Esophagus muscularis mucosa (tissue), 4 donors: ENCODE results near the gene AKAP8. TPM values are rescaled to one million over a fixed set of nuclear protein-coding genes. Genes with fewer than 3 reads are reported as not detected.

Source experiments
- DNase-seq: peaks from one replicate; pipeline ENCODE4 v3.0.0-alpha.2; 2017; ENCODE audit errors: extremely low spot score
- H3K27ac ChIP-seq, 4 donors: fragments of 200-600 bp; sonication (generic); replicated peaks in 1 of 4; 1 replicate in 3 of 4; 2 replicates in 1 of 4; pipeline ENCODE4 v1.5.1; 2016 to 2019; ENCODE audit warnings: mild to moderate bottlenecking in 1 of 4
- H3K27me3 ChIP-seq, 4 donors: fragments of 200-600 bp; sonication (generic); one replicate each; pipeline versions ENCODE4 v1.5.1 to v1.6.0; 2016 to 2019
- H3K36me3 ChIP-seq, 4 donors: fragments of 200-600 bp; sonication (generic); one replicate each; pipeline ENCODE4 v1.5.1; 2016 to 2019
- H3K4me1 ChIP-seq, 4 donors: fragments of 200-600 bp; sonication (generic); one replicate each; pipeline ENCODE4 v1.5.1; 2016 to 2019
- H3K4me3 ChIP-seq, 4 donors: fragments of 200-600 bp; sonication (generic); 1 replicate in 2 of 4; 2 replicates in 2 of 4; pipeline ENCODE4 v1.5.1; 2016 to 2019; ENCODE audit warnings: mild to moderate bottlenecking in 4 of 4, moderate library complexity in 1 of 4
- H3K9me3 ChIP-seq, 4 donors: fragments of 200-600 bp; sonication (generic); 1 replicate in 3 of 4; 2 replicates in 1 of 4; pipeline ENCODE4 v1.5.1; 2016 to 2019
- CTCF ChIP-seq, 3 experiments: fragments of 200-600 bp in 2 of 3; fragments of 450-650 bp in 1 of 3; sonication (generic) in 2 of 3; IDR thresholded peaks; one replicate each; pipeline ENCODE4 v1.5.1; 2017 to 2019; ENCODE audit warnings: antibody characterized with exemption in 3 of 3, mild to moderate bottlenecking in 2 of 3, moderate library complexity in 1 of 3
- EP300 ChIP-seq: sonication (generic); formaldehyde crosslinking; IDR thresholded peaks from one replicate; pipeline ENCODE4 v1.6.1; 2017; ENCODE audit warnings: antibody characterized with exemption
- POLR2A ChIP-seq: fragments of 450-650 bp; IDR thresholded peaks from one replicate; pipeline ENCODE4 v1.6.1; 2017; ENCODE audit warnings: antibody characterized with exemption, moderate library complexity, mild to moderate bottlenecking, low read depth
- POLR2AphosphoS5 ChIP-seq, 2 donors: sonication (generic); formaldehyde crosslinking; IDR thresholded peaks; one replicate each; pipeline ENCODE4 v1.6.1; 2017; ENCODE audit warnings: antibody characterized with exemption in 2 of 2
- WGBS: methylation state at CpG from one replicate; pipeline ENCODE4 v1.1.5; 2018; 5-methylcytosine and 5-hydroxymethylcytosine counted together
- intact Hi-C: fragments of 100-400 bp; cut with DNase I; formaldehyde crosslinking; loops from one replicate; pipeline ENCODE4 v1.15.1; 2023
- total RNA-seq, 4 donors: library from RNA; depleted of rRNA; stranded (reverse); fragments of >200 nt; gene quantifications; one replicate each; pipeline versions ENCODE4 v1.1.0 to v1.2.1, GENCODE V29; 2016

The AKAP8 gene
- total RNA-seq, 4 donors from 2014 or later = 25.2 to 34.3 (median 29.6) TPM

DNA sequence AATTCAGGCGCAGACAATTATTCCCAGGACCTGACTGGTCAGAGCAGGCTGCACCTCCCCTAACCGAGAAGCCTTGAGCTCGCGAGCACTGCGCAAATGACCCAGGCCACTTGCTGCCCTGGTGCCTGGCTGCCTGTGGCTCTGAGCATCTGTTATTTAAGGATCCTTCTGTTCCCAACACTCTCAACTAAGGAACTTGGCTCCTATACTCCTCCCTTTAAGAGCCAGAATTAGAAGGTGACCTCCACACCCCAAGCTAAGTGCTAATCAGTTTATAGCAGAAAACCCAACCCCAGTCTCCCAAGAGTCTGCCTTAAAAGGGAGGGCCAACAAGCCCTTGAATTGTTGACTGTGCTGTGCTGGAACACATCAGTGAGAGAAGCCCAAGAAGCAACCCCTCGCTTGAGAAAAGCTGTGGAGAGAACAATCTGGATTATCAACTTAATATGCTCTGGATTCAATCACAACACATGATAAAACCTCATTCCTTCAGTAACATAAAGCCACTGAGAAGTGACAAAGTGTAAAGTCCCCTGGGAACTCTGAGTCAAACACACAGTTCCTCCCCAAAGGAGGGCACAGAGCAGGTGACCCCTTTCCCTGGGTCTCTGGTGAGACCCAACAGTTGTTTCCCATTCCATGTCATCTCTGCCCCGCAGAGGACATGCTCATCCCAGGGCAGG, 24.7 kb upstream of the AKAP8 start:
- DNase-seq = no peak
- Histone ChIP-seq H3K27ac (peak overlapping the region; percentile 72 to 84 (median 79)), H3K4me3 (peak overlapping the region in 3 of 4 donors; percentile 12 to 18 (median 15))

GRCh38 chr19:15403151-15403531, 23.6 kb upstream of the AKAP8 start:
- Histone ChIP-seq H3K36me3 (peaks cover 34 to 58% (median 55%) of the 10 kb centered on the region in 4 donors), H3K4me3 (no peak overlapping the region), H3K4me1 (peaks cover 63 to 81% (median 67%) of the 10 kb centered on the region in 4 donors), H3K9me3 (no peaks in the 10 kb centered on the region), H3K27me3 (no peaks in the 10 kb centered on the region), H3K27ac (peak overlapping the region; percentile 72 to 84 (median 79))
- 77% methylated on average over 10 of the region's 10 CpGs for WGBS
- no peak for DNase-seq
- TF ChIP-seq CTCF (IDR thresholded peaks at IDR 0.05) (no peak), POLR2A (no peak), EP300 (no peak), POLR2AphosphoS5 (IDR thresholded peaks at IDR 0.05) (no peak)
- intact Hi-C loops = no loop called here

More for the DNA sequence above, 24.7 kb upstream of the AKAP8 start:
- Histone ChIP-seq H3K27me3 (no peaks in the 10 kb centered on the region), H3K36me3 (peaks cover 23 to 49% (median 49%) of the 10 kb centered on the region in 4 donors), H3K9me3 (no peaks in the 10 kb centered on the region), H3K4me1 (peaks cover 67 to 85% (median 72%) of the 10 kb centered on the region in 4 donors)
- TF ChIP-seq POLR2AphosphoS5 (IDR thresholded peaks at IDR 0.05) = peak in 1 of 2 donors; percentile 61
- TF ChIP-seq POLR2A = no peak
- intact Hi-C loops = no loop called here
- 50% methylated on average over 7 of the region's 7 CpGs for WGBS

- 63% methylated on average over 11 of the region's 15 CpGs for WGBS
- no peak for DNase-seq
- Histone ChIP-seq H3K9me3 (no peaks in the 10 kb centered on the region), H3K4me3 (no peak overlapping the region), H3K27me3 (no peaks in the 10 kb centered on the region), H3K36me3 (peaks cover 39 to 62% (median 59%) of the 10 kb centered on the region in 4 donors), H3K27ac (peak overlapping the region; percentile 72 to 84 (median 79)), H3K4me1 (peaks cover 63 to 76% (median 67%) of the 10 kb centered on the region in 4 donors)
- intact Hi-C loops = no loop called here
- TF ChIP-seq POLR2A = no peak
- TF ChIP-seq EP300 = no peak
- no peak for TF ChIP-seq POLR2AphosphoS5 (IDR thresholded peaks at IDR 0.05)
- TF ChIP-seq CTCF (IDR thresholded peaks at IDR 0.05) = no peak
Measured at GRCh38 chr19:15402411-15403150, 23.0 kb upstream of the AKAP8 start.

DNA sequence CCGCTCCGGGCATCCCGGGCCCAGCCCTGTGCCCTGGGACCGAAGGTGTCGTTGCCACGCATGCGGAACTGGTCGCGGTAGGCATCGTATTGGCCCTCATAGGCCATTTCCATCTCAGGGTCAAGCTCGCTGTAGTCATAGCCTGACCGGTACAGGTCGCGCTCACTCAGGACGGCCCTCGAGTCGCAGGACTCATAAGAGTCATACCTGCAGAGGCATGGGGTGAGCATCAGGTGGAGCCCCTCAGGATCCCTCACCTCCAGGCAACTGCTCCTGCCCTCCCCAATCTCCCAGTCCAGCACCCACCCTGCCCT, 21.8 kb upstream of the AKAP8 start:
- TF ChIP-seq EP300 (no peak), POLR2AphosphoS5 (IDR thresholded peaks at IDR 0.05) (no peak), CTCF (IDR thresholded peaks at IDR 0.05) (no peak), POLR2A (no peak)
- H3K27me3 ChIP-seq = no peaks in the 10 kb centered on the region
- H3K27ac ChIP-seq = peak overlapping the region; percentile 5 to 84 (median 30)
- intact Hi-C loops = no loop called here
- 97% methylated on average over 17 of the region's 17 CpGs for WGBS
- no peak for DNase-seq
- H3K4me1 ChIP-seq = peaks cover 54 to 71% (median 58%) of the 10 kb centered on the region in 4 donors
- H3K9me3 ChIP-seq = no peaks in the 10 kb centered on the region
- no peak overlapping the region for H3K4me3 ChIP-seq
- peaks cover 48 to 74% (median 72%) of the 10 kb centered on the region in 4 donors for H3K36me3 ChIP-seq
